Transverse colon (tissue), 4 donors: Measurements from ENCODE around the gene APBA1.

Experiments used
- EP300 ChIP-seq: sonication (generic); formaldehyde crosslinking; IDR thresholded peaks from one replicate; pipeline ENCODE4 v1.6.1; 2017; ENCODE audit warnings: antibody characterized with exemption, low read depth
- POLR2A ChIP-seq: fragments of 450-650 bp; IDR thresholded peaks from one replicate; pipeline ENCODE4 v1.6.1; 2016; ENCODE audit warnings: antibody characterized with exemption, mild to moderate bottlenecking, moderate library complexity
- POLR2AphosphoS5 ChIP-seq, 3 donors: sonication (generic); formaldehyde crosslinking; IDR thresholded peaks; one replicate each; pipeline ENCODE4 v1.6.1; 2016; ENCODE audit warnings: antibody characterized with exemption in 3 of 3
- TF ChIP-seq, protein P1 (sequence below), 5 experiments: fragments of 200-600 bp in 3 of 5; fragments of 450-650 bp in 2 of 5; sonication (generic) in 3 of 5; IDR thresholded peaks; 1 replicate in 2 of 5; 2 replicates in 3 of 5; pipeline ENCODE4 v1.5.1; 2016 to 2017; ENCODE audit warnings: antibody characterized with exemption in 5 of 5, inconsistent platforms in 3 of 5, mild to moderate bottlenecking in 2 of 5, moderate library complexity in 1 of 5

DNA sequence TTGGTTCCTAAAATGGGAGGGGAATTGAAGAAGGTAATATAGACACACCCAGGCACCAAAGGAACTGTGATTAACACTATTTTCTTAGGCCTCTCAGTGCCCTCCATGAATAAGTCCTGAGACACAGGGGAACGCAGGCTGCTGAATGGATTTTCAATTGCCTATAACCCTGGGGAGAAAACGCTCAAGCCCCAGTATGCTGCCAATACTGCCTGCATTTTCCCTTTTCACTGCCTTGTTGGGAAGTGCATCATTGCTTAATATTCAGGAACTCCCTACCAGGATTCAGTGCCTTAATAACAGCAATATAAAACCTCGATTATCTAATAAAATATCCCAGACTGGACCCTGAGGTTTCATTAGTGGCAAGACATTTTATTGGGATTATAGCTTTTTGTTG is 25.4 kb downstream of the APBA1 start:
- TF ChIP-seq, protein P1, sequence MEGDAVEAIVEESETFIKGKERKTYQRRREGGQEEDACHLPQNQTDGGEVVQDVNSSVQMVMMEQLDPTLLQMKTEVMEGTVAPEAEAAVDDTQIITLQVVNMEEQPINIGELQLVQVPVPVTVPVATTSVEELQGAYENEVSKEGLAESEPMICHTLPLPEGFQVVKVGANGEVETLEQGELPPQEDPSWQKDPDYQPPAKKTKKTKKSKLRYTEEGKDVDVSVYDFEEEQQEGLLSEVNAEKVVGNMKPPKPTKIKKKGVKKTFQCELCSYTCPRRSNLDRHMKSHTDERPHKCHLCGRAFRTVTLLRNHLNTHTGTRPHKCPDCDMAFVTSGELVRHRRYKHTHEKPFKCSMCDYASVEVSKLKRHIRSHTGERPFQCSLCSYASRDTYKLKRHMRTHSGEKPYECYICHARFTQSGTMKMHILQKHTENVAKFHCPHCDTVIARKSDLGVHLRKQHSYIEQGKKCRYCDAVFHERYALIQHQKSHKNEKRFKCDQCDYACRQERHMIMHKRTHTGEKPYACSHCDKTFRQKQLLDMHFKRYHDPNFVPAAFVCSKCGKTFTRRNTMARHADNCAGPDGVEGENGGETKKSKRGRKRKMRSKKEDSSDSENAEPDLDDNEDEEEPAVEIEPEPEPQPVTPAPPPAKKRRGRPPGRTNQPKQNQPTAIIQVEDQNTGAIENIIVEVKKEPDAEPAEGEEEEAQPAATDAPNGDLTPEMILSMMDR (IDR thresholded peaks at IDR 0.05): no peak
- TF ChIP-seq POLR2AphosphoS5 (IDR thresholded peaks at IDR 0.05): no peak
- TF ChIP-seq POLR2A: no peak
- no peak for TF ChIP-seq EP300
